Psoas muscle (tissue), 8 donors: Measurements from ENCODE around the gene CARD8. TPM values are rescaled to one million over a fixed set of nuclear protein-coding genes. Genes with fewer than 3 reads are reported as not detected.
A peak's percentile ranks its signal among the peaks of the same experiment; 100 is the strongest.

Experiments
- ATAC-seq, 4 donors: fragments of 200-7000 bp; cut with Tn5 transposase; one replicate each; pipeline ENCODE4 v1.9.1; 2020; ENCODE audit warnings: moderate library complexity in 3 of 4, mild to moderate bottlenecking in 2 of 4
- DNase-seq, 2 donors: peaks; one replicate each; pipeline ENCODE4 v3.0.0-alpha.2; 2020
- H3K27ac ChIP-seq: fragments of 200-600 bp; one replicate; pipeline ENCODE4 v1.8.0; 2022
- H3K27me3 ChIP-seq, 3 donors: fragments of 200-600 bp in 1 of 3; one replicate each; pipeline versions ENCODE4 v1.6.1 to v1.8.0; 2013 to 2022; ENCODE audit warnings: low read length in 2 of 3, mild to moderate bottlenecking in 2 of 3, moderate library complexity in 1 of 3; ENCODE audit not compliant: insufficient read depth in 3 of 3
- H3K36me3 ChIP-seq, 2 donors: fragments of 200-600 bp in 1 of 2; one replicate each; pipeline versions ENCODE4 v1.6.1 to v1.8.0; 2013 to 2022; ENCODE audit warnings: low read depth in 1 of 2, mild to moderate bottlenecking in 1 of 2, moderate library complexity in 1 of 2; ENCODE audit not compliant: insufficient read depth in 1 of 2
- H3K4me1 ChIP-seq: fragments of 200-600 bp; one replicate; pipeline ENCODE4 v1.8.0; 2022
- H3K4me3 ChIP-seq: fragments of 200-600 bp; one replicate; pipeline ENCODE4 v1.8.0; 2022; ENCODE audit warnings: mild to moderate bottlenecking
- H3K9me3 ChIP-seq: fragments of 200-600 bp; one replicate; pipeline ENCODE4 v1.8.0; 2022
- WGBS, 3 donors: extraction: QIAGEN DNeasy Blood & Tissue Kit; methylation state at CpG; one replicate each; pipeline versions ENCODE4 v1.1.6 to v1.1.7; 2013; 5-methylcytosine and 5-hydroxymethylcytosine counted together
- intact Hi-C, 2 donors: fragments of 100-400 bp; cut with DNase I; formaldehyde crosslinking; loops; one replicate each; pipeline versions ENCODE4 v1.11.0 to v1.14.2; 2022
- polyA plus RNA-seq, 3 donors: library from polyadenylated mRNA; stranded (reverse); fragments of 200-250 nt; gene quantifications; one replicate each; pipeline ENCODE4 v1.2.3, GENCODE V29; 2013
- total RNA-seq, 4 donors: library from RNA; stranded (reverse); fragmentation: NEBNext Ultra II Directional in 2 of 4; extraction: Animal tissue kit (Norgen Biotek cat#: 25700) in 2 of 4; gene quantifications; one replicate each; pipeline versions ENCODE4 v1.2.1 to v1.2.4, GENCODE V29; 2021 to 2023
- TF ChIP-seq, protein P1 (sequence below): fragments of 200-600 bp; IDR thresholded peaks from one replicate; pipeline ENCODE4 v1.8.0; 2022; ENCODE audit warnings: antibody characterized with exemption
- donor health status: healthy with polysubstance abuse.
- donor health status: DM: no; HTN: no; CAD: no; lungs with moderate emphysema.
- donor health status: Bipolar disorder and iron deficiency.
- donor health status: healthy.
- donor health status: DM: yes; HTN: yes; CAD: no.
- donor health status: DM: no; HTN: no; CAD: no.
- donor health status: DM: no; HTN: no; CAD: no.
- donor health status: DM: yes; HTN: yes; CAD: no.

Gene CARD8
- total and polyA plus RNA-seq, 7 donors, result 15.7 to 36.2 (median 26.0) TPM

- intact Hi-C loops, result loop anchor here in 1 of 2 donors (10.0 kb wide), 1 partner anchor 144 kb away; the partner anchor contains the start of gene PLA2G4C
- H3K27me3 ChIP-seq, result no peaks in the 10 kb centered on the region
- H3K36me3 ChIP-seq, result no peaks in the 10 kb centered on the region
- H3K27ac ChIP-seq, result no peak overlapping the region
- H3K4me3 ChIP-seq, result no peak overlapping the region
- H3K9me3 ChIP-seq, result no peaks in the 10 kb centered on the region
- ATAC-seq (no peak), DNase-seq (no peak)
- peaks cover 14% of the 10 kb centered on the region for H3K4me1 ChIP-seq
- WGBS, 3 donors, result 57 to 73% (median 64%) methylated on average over 6 of the region's 6 CpGs
- TF ChIP-seq, protein P1, sequence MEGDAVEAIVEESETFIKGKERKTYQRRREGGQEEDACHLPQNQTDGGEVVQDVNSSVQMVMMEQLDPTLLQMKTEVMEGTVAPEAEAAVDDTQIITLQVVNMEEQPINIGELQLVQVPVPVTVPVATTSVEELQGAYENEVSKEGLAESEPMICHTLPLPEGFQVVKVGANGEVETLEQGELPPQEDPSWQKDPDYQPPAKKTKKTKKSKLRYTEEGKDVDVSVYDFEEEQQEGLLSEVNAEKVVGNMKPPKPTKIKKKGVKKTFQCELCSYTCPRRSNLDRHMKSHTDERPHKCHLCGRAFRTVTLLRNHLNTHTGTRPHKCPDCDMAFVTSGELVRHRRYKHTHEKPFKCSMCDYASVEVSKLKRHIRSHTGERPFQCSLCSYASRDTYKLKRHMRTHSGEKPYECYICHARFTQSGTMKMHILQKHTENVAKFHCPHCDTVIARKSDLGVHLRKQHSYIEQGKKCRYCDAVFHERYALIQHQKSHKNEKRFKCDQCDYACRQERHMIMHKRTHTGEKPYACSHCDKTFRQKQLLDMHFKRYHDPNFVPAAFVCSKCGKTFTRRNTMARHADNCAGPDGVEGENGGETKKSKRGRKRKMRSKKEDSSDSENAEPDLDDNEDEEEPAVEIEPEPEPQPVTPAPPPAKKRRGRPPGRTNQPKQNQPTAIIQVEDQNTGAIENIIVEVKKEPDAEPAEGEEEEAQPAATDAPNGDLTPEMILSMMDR, result no peak
Observed at GRCh38 chr19:48258350-48258749, 2.6 kb upstream of the CARD8 start.

GRCh38 chr19:48254529-48254970, 1.2 kb downstream of the CARD8 start:
- no peak for DNase-seq
- H3K4me1 ChIP-seq, result peaks cover 14% of the 10 kb centered on the region
- TF ChIP-seq, protein P1, result no peak
- no peak for ATAC-seq
- 94 to 97% (median 95%) methylated on average over 4 of the region's 4 CpGs for WGBS, 3 donors
- intact Hi-C loops, result loop anchor here in 1 of 2 donors (5.0 to 10.0 kb wide), 2 partner anchors 47 to 140 kb away; partner anchors contain the start of gene PLA2G4C
- H3K9me3 ChIP-seq, result no peaks in the 10 kb centered on the region
- peak overlapping the region; percentile 79 for H3K4me3 ChIP-seq
- H3K27ac ChIP-seq, result peak overlapping the region; percentile 94
- peaks cover 0 to 1% of the 10 kb centered on the region in 2 donors for H3K36me3 ChIP-seq
- no peaks in the 10 kb centered on the region for H3K27me3 ChIP-seq

- H3K27me3 ChIP-seq, result no peaks in the 10 kb centered on the region
- TF ChIP-seq, protein P1, result no peak
- ATAC-seq, result no peak
- intact Hi-C loops, result loop anchor here in 1 of 2 donors (5.0 to 10.0 kb wide), 2 partner anchors 47 to 139 kb away; partner anchors contain the start of gene PLA2G4C
- H3K36me3 ChIP-seq, result peaks cover 0 to 7% of the 10 kb centered on the region in 2 donors
- DNase-seq, result no peak
- peak overlapping the region; percentile 79 for H3K4me3 ChIP-seq
- peaks cover 14% of the 10 kb centered on the region for H3K4me1 ChIP-seq
- H3K9me3 ChIP-seq, result no peaks in the 10 kb centered on the region
- peak overlapping the region; percentile 1 for H3K27ac ChIP-seq
Observed at GRCh38 chr19:48253999-48254398, 1.7 kb downstream of the CARD8 start.

DNA sequence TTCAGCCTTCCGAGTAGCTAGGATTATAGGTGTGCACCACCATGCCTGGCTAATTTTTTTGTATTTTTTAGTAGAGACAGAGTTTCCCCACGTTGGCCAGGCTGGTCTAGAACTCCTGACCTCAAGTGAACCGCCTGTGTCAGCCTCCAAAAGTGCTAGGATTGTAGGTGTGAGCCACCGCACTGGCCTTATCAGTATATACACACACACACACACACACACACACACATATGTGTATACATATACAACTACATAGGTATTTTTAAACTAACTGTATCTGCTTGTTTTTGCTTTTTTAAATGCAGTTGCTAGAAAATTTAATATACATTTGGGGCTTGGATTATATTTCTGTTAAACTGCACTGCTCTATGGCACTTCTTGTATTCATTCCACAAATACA, 3.1 kb downstream of the CARD8 start:
- Histone ChIP-seq H3K4me3 (no peak overlapping the region), H3K4me1 (peaks cover 14% of the 10 kb centered on the region), H3K9me3 (no peaks in the 10 kb centered on the region), H3K36me3 (peaks cover 0 to 19% of the 10 kb centered on the region in 2 donors), H3K27me3 (no peaks in the 10 kb centered on the region), H3K27ac (no peak overlapping the region)
- 84 to 88% (median 85%) methylated on average over 4 of the region's 4 CpGs for WGBS, 3 donors
- TF ChIP-seq, protein P1, result no peak
- no peak for DNase-seq
- ATAC-seq, result no peak
- intact Hi-C loops, result loop anchor here in 1 of 2 donors (5.0 to 10.0 kb wide), 2 partner anchors 45 to 138 kb away; partner anchors contain the start of gene PLA2G4C
